HG03378 (cell line): ENCODE data around the gene SERPINA1.
A peak's percentile ranks its signal among the peaks of the same experiment; 100 is the strongest.

Experiments used
- ATAC-seq: cut with Tn5 transposase; IDR thresholded peaks from one replicate; pipeline ENCODE4 v1.9.1; 2021; ENCODE audit warnings: mild to moderate bottlenecking, moderate library complexity; ENCODE audit not compliant: unreplicated experiment

SERPINA1 gene

DNA sequence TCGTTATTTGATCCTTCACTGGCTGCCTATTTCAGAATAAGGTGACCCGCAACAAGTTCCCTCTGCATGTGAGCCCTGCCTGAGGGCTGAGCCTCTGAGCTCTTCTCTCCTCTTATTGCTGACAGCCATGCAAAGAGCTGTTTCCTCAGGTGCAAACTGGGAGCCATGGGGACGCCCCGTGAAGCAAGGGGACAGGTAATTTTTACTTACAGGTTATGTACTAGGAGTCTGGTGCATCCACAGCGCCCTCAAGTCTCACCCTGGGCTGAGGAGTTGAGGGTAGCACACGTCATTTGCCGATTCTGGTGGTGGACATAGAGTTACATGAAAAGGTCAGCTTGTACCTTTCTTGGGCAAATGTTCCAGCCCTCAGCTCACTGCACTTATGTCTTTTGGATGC, 39.1 kb downstream of the SERPINA1 start:
- ATAC-seq: no peak

- no peak for ATAC-seq
Observed at GRCh38 chr14:94348836-94349235, 39.6 kb downstream of the SERPINA1 start.

- no peak for ATAC-seq
Observed at GRCh38 chr14:94346841-94347240, 41.6 kb downstream of the SERPINA1 start.

- ATAC-seq: peak; percentile 60
Observed at GRCh38 chr14:94346065-94346786, 42.2 kb downstream of the SERPINA1 start.

DNA sequence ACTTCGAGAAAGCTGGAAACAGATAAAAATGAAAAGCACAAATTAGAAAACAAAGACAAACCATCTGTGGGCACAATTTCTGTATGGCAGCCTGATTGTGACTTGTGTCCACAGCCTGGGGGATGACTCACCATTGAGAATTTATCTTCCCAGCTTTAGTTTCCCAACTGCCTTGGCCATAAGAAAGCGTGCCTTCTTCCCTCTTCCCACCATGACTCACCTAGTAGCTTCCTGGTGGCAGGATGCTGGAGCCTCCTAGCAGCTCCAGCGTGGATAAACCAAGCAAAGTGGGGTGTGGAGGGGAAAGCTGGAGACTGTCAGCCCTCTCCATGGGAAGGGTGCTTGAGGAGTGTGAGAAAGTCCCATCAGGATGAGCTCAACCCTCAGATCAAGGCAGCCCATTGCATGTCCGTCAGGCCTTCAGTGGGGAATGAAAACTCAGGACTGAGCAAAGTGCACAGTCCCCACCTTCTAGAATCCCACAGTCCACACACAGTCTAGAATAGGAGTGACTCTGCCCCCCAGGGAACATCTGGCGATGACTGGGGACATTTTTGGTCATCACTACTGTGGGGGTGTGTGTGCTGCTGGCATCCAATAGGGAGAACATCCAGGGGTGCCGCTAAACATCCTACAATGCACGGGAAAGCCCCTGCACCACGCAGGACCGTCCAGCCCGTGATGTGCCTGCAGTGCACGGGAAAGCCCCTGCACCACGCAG, 42.9 kb downstream of the SERPINA1 start:
- ATAC-seq: no peak

- ATAC-seq: no peak
Observed at GRCh38 chr14:94344389-94344788, 44.0 kb downstream of the SERPINA1 start.

DNA sequence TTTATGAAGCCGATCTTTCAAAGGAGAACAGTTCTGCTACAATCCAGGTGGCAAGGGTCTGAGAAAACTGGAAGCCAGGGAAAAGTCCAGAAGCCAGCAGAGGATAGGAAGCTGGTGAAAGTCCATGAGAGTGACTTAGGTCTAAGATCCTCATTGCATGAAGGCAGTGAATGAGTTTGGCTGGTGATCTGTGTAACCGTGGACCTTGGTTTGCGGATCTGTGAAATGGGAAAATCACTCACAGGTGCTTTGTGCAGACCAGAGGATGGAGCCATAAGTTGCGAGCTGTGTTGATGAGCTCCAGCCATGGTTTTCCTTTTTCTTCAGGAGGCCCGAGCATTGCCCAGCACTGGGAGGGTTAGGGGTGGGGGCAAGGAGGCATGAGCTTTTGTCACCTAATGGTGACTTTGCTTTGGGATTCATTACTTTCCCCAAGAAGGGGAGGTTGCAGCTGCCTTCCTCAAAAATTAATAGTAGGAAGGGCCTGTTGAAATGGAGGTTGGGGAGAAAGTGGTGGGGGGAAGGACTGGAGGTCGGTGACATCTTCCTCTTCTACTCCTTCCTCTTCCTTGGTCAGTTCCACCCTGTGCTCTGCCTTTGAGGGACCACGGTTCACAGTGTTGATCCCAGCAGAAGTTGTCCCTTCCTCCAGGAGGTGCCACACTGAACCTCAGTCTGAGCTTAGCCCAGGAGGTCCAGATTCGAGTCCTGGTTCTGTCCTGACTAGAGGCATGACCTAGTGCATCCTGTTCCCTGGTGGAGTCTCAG, 45.0 kb downstream of the SERPINA1 start:
- no peak for ATAC-seq

DNA sequence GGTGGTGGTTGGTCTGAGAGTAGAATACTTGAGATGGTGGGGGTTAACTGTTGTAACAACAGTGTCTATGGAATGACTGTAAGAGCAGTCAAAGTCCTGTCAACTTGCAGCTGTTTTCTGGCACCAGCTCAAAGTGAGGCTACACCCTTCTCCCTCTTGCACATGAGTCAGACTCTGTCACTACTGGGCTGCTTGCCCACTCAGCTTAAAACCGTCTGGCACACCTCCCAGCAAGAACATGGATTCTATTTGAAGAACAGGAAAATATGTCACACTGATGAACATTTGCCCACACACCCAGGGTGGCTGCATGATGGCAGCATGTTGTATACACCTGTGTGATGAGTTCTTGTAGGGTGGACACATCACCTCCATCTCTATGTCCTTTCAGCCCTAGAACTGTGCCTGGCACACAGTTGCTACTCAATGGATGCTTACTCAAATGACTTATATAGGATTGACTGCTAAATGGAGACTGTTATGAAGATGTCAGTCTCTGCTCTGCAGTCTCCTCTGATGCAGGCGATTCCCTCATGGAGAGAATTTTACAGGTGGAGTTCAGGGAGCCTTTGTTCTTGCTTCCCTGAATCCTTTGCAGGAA, 46.0 kb downstream of the SERPINA1 start:
- ATAC-seq: no peak

GRCh38 chr14:94341656-94342333, 46.6 kb downstream of the SERPINA1 start:
- ATAC-seq: no peak

DNA sequence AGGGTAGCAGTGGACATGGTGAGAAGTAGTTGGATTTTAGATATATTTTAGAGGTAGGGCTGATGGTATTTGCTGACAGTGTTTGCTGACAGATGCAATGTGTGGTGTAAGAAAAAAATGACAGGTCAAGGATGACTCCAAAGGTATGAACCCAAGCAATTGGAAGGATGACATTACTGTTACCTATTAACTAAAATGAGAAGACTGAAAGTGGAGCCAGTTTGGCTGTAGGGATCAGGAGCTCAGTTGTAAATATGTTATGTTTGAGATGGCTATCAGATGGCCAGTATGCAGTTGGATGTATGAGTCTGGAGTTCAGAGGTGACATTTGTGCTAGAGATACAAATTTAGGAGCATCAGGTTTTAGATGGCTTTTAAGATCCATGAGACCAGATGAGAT, 47.9 kb downstream of the SERPINA1 start:
- no peak for ATAC-seq

DNA sequence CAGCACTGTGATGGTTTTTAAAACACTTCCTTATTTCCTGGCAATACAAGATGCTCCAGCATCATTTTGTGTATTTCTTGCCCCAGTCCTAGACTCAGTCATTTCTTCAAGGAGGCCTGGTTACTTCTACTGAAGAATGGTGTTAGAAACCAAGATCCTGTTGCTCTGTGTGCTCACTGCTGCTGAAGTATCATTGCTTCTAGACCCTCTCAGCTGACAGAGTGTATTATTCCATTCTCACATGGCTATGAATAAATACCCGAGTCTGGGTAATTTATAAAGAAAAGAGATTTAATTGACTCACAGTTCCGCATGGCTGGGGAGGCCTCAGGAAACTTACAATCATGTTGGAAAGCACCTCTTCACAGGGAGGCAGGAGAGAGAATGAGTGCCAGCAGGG, 50.4 kb downstream of the SERPINA1 start:
- no peak for ATAC-seq

DNA sequence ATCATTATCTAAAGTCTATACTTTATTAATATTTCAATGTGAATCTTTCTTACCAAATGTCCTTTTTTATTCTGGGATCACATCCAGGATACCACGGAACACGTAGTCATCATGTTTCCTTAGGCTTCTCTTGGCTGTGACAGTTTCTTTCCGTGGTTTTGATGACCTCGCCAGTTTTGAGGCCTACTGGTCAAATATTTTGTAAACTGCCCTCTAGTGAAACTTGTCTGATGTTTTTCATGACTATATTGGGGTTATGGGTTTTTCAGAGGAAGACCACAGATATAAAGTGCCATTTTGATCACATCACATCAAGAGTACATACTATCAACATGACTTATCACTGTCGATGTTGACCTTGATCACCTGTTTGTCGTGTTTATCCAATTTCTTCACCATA, 51.1 kb downstream of the SERPINA1 start:
- no peak for ATAC-seq

GRCh38 chr14:94334872-94335271, 53.5 kb downstream of the SERPINA1 start:
- no peak for ATAC-seq

GRCh38 chr14:94332587-94332986, 55.8 kb downstream of the SERPINA1 start:
- ATAC-seq: no peak

- ATAC-seq: no peak
Observed at GRCh38 chr14:94332063-94332583, 56.3 kb downstream of the SERPINA1 start.

DNA sequence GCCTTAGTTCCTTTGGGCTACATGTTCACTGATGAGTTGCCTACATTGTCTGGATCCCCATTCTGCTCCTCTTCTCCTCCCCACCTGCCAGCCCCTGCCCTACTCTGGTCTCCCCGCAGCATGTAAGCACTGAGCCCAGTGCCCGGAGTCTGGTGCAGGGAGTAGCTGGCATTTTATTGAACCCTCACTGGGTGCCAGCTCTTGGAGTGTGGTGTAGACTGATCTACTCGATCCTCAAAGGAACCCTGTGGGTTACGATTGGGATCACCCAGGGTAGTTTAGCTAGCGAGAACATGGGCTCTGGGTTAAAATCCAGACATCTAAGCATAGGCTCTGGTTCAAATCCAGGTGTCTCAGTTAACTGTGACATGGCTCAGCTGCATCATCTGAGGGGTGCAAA, 56.9 kb downstream of the SERPINA1 start:
- ATAC-seq: no peak

GRCh38 chr14:94330857-94331256, 57.5 kb downstream of the SERPINA1 start:
- no peak for ATAC-seq

GRCh38 chr14:94330432-94330831, 58.0 kb downstream of the SERPINA1 start:
- no peak for ATAC-seq

DNA sequence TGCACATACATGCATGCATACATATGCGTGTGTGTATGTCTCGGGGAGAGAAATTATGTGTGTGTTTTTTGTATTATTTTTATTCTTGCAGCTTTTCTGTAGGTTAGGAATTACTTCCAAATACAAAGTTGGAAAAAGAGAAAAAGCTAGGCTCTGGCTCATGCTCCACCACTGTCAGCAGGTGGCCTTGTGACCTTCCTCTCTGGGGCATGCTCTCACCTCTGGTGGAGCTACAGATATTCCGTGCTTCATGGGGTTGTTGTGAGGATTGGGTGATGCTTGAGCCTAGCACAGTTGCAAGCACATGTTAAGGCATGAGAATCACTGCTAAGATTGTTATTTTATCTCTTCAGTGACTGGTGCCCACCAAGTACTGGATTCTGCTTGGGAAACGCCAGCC, 58.5 kb downstream of the SERPINA1 start:
- ATAC-seq: no peak

DNA sequence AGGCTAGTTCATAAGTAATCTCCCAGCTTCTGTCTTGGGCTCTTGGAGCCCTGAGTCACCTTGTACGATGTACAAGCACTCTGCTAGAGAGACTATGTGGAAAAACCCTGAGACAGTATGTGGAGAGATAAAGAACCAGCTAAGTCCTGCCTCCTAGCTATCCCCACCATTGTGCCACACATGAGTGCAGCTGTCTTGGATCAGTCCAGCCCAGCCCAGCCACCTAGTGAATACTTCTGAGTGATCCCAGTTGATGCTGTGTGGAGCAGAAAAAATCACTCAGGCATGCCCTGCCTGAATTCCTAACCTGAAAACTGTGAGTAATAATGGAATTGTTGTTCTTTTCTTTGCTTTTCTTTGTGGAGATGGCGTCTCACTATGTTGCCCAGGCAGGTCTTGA, 60.2 kb downstream of the SERPINA1 start:
- no peak for ATAC-seq
